Activated T-cell treated with anti-CD3 and anti-CD28 coated beads for 48 hours (primary cell): ENCODE results near the gene CKS2.
"Not testable (repeated sequence)": the region's sequence is repeated elsewhere in the genome, so short reads cannot be mapped to it uniquely, and the experiment has no call there.

Experiments
- DNase-seq: peaks from one replicate; pipeline ENCODE4 v3.0.0-alpha.2; 2020; ENCODE audit warnings: low read depth

CKS2 gene

GRCh38 chr9:89311346-89312221, 589 bp downstream of the CKS2 start:
- no peak for DNase-seq

GRCh38 chr9:89312222-89312571, 1.2 kb downstream of the CKS2 start:
- no peak for DNase-seq

- DNase-seq: no peak
These were observed 2.8 kb downstream of the CKS2 start for GRCh38 chr9:89313842-89314241.

GRCh38 chr9:89314955-89315354, 4.0 kb downstream of the CKS2 start:
- no peak for DNase-seq

GRCh38 chr9:89315482-89315881, 4.5 kb downstream of the CKS2 start:
- no peak for DNase-seq

- no peak for DNase-seq
These were observed 6.3 kb downstream of the CKS2 start for GRCh38 chr9:89317282-89317681.

- DNase-seq: peak; percentile 95
These were observed 7.4 kb downstream of the CKS2 start, which contains the start of gene SECISBP2 for GRCh38 chr9:89318123-89319014. Gene SECISBP2 (plus strand): TSS chr9:89318500. CDS start chr9:89318577, 77 bp downstream.

GRCh38 chr9:89319015-89319905, 8.3 kb downstream of the CKS2 start:
- no peak for DNase-seq

GRCh38 chr9:89323390-89323789, 12.4 kb downstream of the CKS2 start:
- no peak for DNase-seq

GRCh38 chr9:89325733-89326132, 14.7 kb downstream of the CKS2 start:
- no peak for DNase-seq

- DNase-seq: no peak
These were observed 17.1 kb downstream of the CKS2 start for GRCh38 chr9:89328064-89328463.

GRCh38 chr9:89329917-89330316, 18.9 kb downstream of the CKS2 start:
- DNase-seq: no peak

- no peak for DNase-seq
These were observed 19.5 kb downstream of the CKS2 start for GRCh38 chr9:89330513-89330912.

- DNase-seq: no peak
These were observed 28.8 kb downstream of the CKS2 start for GRCh38 chr9:89339807-89340206.

GRCh38 chr9:89340332-89340731, 29.3 kb downstream of the CKS2 start:
- DNase-seq: no peak

GRCh38 chr9:89342213-89342612, 31.2 kb downstream of the CKS2 start:
- no peak for DNase-seq

GRCh38 chr9:89342948-89343347, 32.0 kb downstream of the CKS2 start:
- DNase-seq: no peak

- not testable (repeated sequence) for DNase-seq
These were observed 32.8 kb downstream of the CKS2 start for GRCh38 chr9:89343812-89344211.

GRCh38 chr9:89345476-89345875, 34.5 kb downstream of the CKS2 start:
- DNase-seq: no peak

GRCh38 chr9:89346696-89347095, 35.7 kb downstream of the CKS2 start:
- no peak for DNase-seq

GRCh38 chr9:89347651-89348050, 36.7 kb downstream of the CKS2 start:
- no peak for DNase-seq

GRCh38 chr9:89349607-89350006, 38.6 kb downstream of the CKS2 start:
- DNase-seq: no peak
